DND-41 (cell line): ENCODE results near the gene SAGE1.
A peak's percentile ranks its signal among the peaks of the same experiment; 100 is the strongest.

Source experiments
- ATAC-seq: fragments of 200-7000 bp; cut with Tn5 transposase; 3 replicates; pipeline ENCODE4 v1.9.1; 2021; ENCODE audit warnings: low read depth; ENCODE audit not compliant: insufficient read depth
- DNase-seq: peaks from one replicate; pipeline ENCODE4 v3.0.0-alpha.2; 2020
- H2AFZ ChIP-seq: 2 replicates; pipeline ENCODE4 v1.6.0; 2012; ENCODE audit warnings: low read depth, low read length
- H3K27ac ChIP-seq: 2 replicates; pipeline ENCODE4 v1.5.1; 2012; ENCODE audit warnings: low read length, inconsistent platforms
- H3K27me3 ChIP-seq: fragments of 200-600 bp; sonication (generic); 2 replicates; pipeline ENCODE4 v1.6.0; 2012; ENCODE audit warnings: low read length, mild to moderate bottlenecking, inconsistent platforms; ENCODE audit not compliant: insufficient read depth, poor library complexity
- H3K36me3 ChIP-seq: 2 replicates; pipeline ENCODE4 v1.5.1; 2012; ENCODE audit warnings: low read length, inconsistent platforms; ENCODE audit not compliant: insufficient read depth
- H3K4me1 ChIP-seq: 2 replicates; pipeline ENCODE4 v1.5.1; 2012; ENCODE audit warnings: mild to moderate bottlenecking, low read length; ENCODE audit not compliant: insufficient read depth
- H3K4me2 ChIP-seq: 2 replicates; pipeline ENCODE4 v1.6.0; 2012; ENCODE audit warnings: mild to moderate bottlenecking, moderate library complexity, low read length, inconsistent platforms; ENCODE audit not compliant: insufficient read depth
- H3K4me3 ChIP-seq, 2 experiments: fragments of 200-600 bp in 1 of 2; shearing (Covaris generic) in 1 of 2; 2 replicates each; pipeline ENCODE4 v1.5.1; 2012 to 2016; ENCODE audit warnings: inconsistent platforms in 2 of 2, low read length in 2 of 2, mild to moderate bottlenecking in 2 of 2, low read depth in 1 of 2, moderate library complexity in 1 of 2
- H3K79me2 ChIP-seq: 2 replicates; pipeline ENCODE4 v1.6.0; 2012; ENCODE audit warnings: low read length, inconsistent platforms; ENCODE audit not compliant: insufficient read depth
- H3K9ac ChIP-seq: 2 replicates; pipeline ENCODE4 v1.6.0; 2012; ENCODE audit warnings: low read depth, mild to moderate bottlenecking, inconsistent platforms, low read length, moderate library complexity
- H3K9me3 ChIP-seq: 2 replicates; pipeline ENCODE4 v1.5.1; 2012; ENCODE audit warnings: low read length, moderate library complexity, mild to moderate bottlenecking, inconsistent platforms; ENCODE audit not compliant: insufficient read depth, severe bottlenecking
- H4K20me1 ChIP-seq: 2 replicates; pipeline ENCODE4 v1.6.0; 2012; ENCODE audit warnings: low read length; ENCODE audit not compliant: insufficient read depth
- EZH2 ChIP-seq: IDR thresholded peaks from 3 replicates; pipeline ENCODE4 v1.6.1; 2012; ENCODE audit warnings: borderline replicate concordance, low read depth, mild to moderate bottlenecking, moderate library complexity, low read length, inconsistent platforms; ENCODE audit not compliant: severe bottlenecking
- TF ChIP-seq, protein P1 (sequence below): IDR thresholded peaks from 2 replicates; pipeline ENCODE4 v1.5.1; 2012; ENCODE audit warnings: borderline replicate concordance, low read length, moderate library complexity, mild to moderate bottlenecking; ENCODE audit not compliant: poor library complexity, severe bottlenecking; ENCODE audit errors: extremely low read depth

The SAGE1 gene

DNA sequence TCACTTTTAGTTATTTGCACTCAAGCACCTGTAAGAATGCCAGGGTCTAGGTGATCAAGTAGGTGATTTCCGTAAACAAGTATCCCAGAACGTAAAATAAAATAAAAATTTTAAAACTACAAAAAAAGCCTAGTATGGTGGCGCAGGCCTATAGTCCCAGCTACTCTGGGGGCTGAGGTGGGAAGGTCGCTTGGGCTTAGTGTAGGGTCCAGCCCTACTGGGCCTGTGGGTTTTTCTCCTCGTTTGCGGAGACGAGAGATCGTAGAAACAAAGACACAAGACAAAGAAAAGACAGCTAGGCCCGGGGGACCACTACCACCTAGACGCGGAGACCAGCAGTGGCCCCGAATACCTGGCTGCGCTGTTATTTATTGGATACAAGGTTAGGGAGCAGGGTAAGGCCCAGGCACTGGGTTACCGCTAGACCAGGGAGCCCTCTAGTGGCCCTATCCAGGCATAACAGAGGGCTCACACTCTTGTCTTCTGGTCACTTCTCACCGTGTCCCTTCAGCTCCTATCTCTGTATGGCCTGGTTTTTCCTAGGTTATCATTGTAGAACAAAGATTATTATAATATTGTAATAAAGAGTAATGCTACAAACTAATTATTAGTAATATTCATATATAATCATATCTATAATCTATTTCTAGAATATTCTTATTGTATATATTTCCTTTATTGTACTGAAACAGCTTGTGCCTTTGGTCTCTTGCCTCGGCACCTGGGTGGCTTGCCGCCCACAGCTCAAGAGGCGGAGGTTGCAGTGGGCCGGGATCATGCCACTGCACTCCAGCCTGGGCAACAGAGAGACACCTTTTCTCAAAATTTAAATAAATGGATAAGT is 38.4 kb downstream of the SAGE1 start:
- peak; percentile 36 for DNase-seq
- Histone ChIP-seq H3K4me3 (no peak overlapping the region), H3K4me2 (no peak overlapping the region), H3K9me3 (no peaks in the 10 kb centered on the region), H3K36me3 (no peaks in the 10 kb centered on the region), H3K79me2 (no peaks in the 10 kb centered on the region), H3K27me3 (no peaks in the 10 kb centered on the region), H3K27ac (no peak overlapping the region), H3K4me1 (no peaks in the 10 kb centered on the region), H2AFZ (no peak overlapping the region), H4K20me1 (no peaks in the 10 kb centered on the region), H3K9ac (no peak overlapping the region)
- peak; percentile 73 for ATAC-seq
- no peak for TF ChIP-seq EZH2
- TF ChIP-seq, protein P1, sequence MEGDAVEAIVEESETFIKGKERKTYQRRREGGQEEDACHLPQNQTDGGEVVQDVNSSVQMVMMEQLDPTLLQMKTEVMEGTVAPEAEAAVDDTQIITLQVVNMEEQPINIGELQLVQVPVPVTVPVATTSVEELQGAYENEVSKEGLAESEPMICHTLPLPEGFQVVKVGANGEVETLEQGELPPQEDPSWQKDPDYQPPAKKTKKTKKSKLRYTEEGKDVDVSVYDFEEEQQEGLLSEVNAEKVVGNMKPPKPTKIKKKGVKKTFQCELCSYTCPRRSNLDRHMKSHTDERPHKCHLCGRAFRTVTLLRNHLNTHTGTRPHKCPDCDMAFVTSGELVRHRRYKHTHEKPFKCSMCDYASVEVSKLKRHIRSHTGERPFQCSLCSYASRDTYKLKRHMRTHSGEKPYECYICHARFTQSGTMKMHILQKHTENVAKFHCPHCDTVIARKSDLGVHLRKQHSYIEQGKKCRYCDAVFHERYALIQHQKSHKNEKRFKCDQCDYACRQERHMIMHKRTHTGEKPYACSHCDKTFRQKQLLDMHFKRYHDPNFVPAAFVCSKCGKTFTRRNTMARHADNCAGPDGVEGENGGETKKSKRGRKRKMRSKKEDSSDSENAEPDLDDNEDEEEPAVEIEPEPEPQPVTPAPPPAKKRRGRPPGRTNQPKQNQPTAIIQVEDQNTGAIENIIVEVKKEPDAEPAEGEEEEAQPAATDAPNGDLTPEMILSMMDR: peak; percentile 61

DNA sequence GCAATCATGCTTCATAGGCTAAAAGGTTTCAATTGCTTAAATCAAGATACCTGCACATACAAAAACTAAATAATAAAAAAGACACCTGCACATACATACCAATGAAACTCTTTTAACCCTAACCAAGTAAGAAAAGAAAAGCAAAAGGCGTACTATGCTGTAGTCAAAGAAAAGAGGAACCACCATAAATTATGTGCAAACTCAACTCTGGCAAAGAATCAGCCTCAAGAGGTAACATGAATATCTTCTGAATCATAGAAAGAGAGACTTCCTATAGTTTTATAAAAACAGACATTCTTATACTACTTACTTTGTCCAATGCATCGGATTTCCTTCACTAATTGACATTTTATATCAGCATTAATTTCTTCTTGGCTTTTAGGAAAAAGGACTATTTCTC is 51.0 kb downstream of the SAGE1 start:
- H3K9me3 ChIP-seq: no peaks in the 10 kb centered on the region
- no peak overlapping the region for H2AFZ ChIP-seq
- no peak overlapping the region for H3K4me3 ChIP-seq
- no peaks in the 10 kb centered on the region for H3K4me1 ChIP-seq
- H3K36me3 ChIP-seq: no peaks in the 10 kb centered on the region
- no peak overlapping the region for H3K9ac ChIP-seq
- ATAC-seq (no peak), DNase-seq (no peak)
- no peak overlapping the region for H3K4me2 ChIP-seq
- no peaks in the 10 kb centered on the region for H4K20me1 ChIP-seq
- H3K79me2 ChIP-seq: no peaks in the 10 kb centered on the region
- no peaks in the 10 kb centered on the region for H3K27me3 ChIP-seq
- TF ChIP-seq EZH2: no peak
- TF ChIP-seq, protein P1: no peak
- H3K27ac ChIP-seq: no peak overlapping the region

DNA sequence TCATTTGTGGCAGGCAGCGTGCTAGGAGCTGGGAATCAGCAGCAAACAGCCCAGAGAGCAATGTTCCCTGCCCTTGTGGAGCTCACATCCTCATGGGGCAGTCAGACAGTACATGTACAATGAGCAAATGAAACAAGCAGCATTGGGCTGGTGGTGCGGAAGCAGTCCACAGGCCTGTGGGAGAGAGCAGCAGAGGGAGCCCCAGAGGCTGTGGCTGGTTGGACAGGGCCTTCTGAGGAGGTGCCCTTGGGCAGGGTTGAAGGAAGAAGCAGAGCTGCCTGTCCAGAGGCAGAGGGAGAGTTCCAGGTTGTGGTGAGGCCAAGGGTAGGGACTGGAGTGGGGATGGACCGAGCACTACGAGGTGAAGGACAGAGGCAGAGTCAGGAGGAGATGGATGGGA is 57.8 kb downstream of the SAGE1 start:
- no peaks in the 10 kb centered on the region for H3K9me3 ChIP-seq
- no peak overlapping the region for H3K4me2 ChIP-seq
- no peaks in the 10 kb centered on the region for H4K20me1 ChIP-seq
- ATAC-seq (no peak), DNase-seq (no peak)
- no peaks in the 10 kb centered on the region for H3K27me3 ChIP-seq
- TF ChIP-seq, protein P1: no peak
- no peak for TF ChIP-seq EZH2
- no peaks in the 10 kb centered on the region for H3K79me2 ChIP-seq
- H3K36me3 ChIP-seq: no peaks in the 10 kb centered on the region
- H3K27ac ChIP-seq: no peak overlapping the region
- H3K4me3 ChIP-seq: no peak overlapping the region
- no peaks in the 10 kb centered on the region for H3K4me1 ChIP-seq
- H3K9ac ChIP-seq: no peak overlapping the region
- H2AFZ ChIP-seq: no peak overlapping the region
